Stomach smooth muscle (tissue), 2 donors: ENCODE data around the gene ABL1.
A peak's percentile ranks its signal among the peaks of the same experiment; 100 is the strongest.
"Not testable (repeated sequence)": the region's sequence is repeated elsewhere in the genome, so short reads cannot be mapped to it uniquely, and the experiment has no call there.

ENCODE experiments used
- H3K27ac ChIP-seq: one replicate; pipeline ENCODE4 v1.7.0; 2013; ENCODE audit warnings: mild to moderate bottlenecking, low read length, inconsistent platforms
- H3K27me3 ChIP-seq, 2 donors: one replicate each; pipeline ENCODE4 v1.7.0; 2013; ENCODE audit warnings: low read length in 2 of 2; ENCODE audit not compliant: insufficient read depth in 2 of 2, control insufficient read depth in 1 of 2
- H3K36me3 ChIP-seq, 2 donors: one replicate each; pipeline ENCODE4 v1.7.0; 2013; ENCODE audit warnings: low read length in 2 of 2; ENCODE audit not compliant: control insufficient read depth in 2 of 2, insufficient read depth in 2 of 2
- H3K4me1 ChIP-seq: one replicate; pipeline ENCODE4 v1.7.0; 2013; ENCODE audit warnings: low read length; ENCODE audit not compliant: control insufficient read depth, insufficient read depth
- H3K4me3 ChIP-seq, 2 donors: one replicate each; pipeline ENCODE4 v1.7.0; 2013; ENCODE audit warnings: low read length in 2 of 2
- H3K9ac ChIP-seq, 2 donors: one replicate each; pipeline ENCODE4 v1.7.0; 2013; ENCODE audit warnings: low read length in 2 of 2, mild to moderate bottlenecking in 1 of 2
- H3K9me3 ChIP-seq, 2 donors: one replicate each; pipeline ENCODE4 v1.7.0; 2013; ENCODE audit warnings: low read length in 2 of 2; ENCODE audit not compliant: control insufficient read depth in 2 of 2
- donor health status: healthy.
- donor health status: Pancreatic carcinoma.

The ABL1 gene

GRCh38 chr9:130906735-130907416 lies 71.8 kb downstream of the ABL1 start:
- Histone ChIP-seq H3K9me3 (no peaks in the 10 kb centered on the region), H3K4me3 (no peak overlapping the region), H3K27ac (no peak overlapping the region), H3K36me3 (no peaks in the 10 kb centered on the region), H3K9ac (no peak overlapping the region), H3K27me3 (peaks cover 6 to 14% of the 10 kb centered on the region in 2 donors), H3K4me1 (no peaks in the 10 kb centered on the region)

GRCh38 chr9:130908146-130908877 lies 73.3 kb downstream of the ABL1 start:
- Histone ChIP-seq H3K27ac (no peak overlapping the region), H3K9ac (no peak overlapping the region), H3K4me1 (peaks cover 3% of the 10 kb centered on the region), H3K9me3 (no peaks in the 10 kb centered on the region), H3K4me3 (no peak overlapping the region), H3K36me3 (no peaks in the 10 kb centered on the region), H3K27me3 (peaks cover 2 to 10% of the 10 kb centered on the region in 2 donors)

GRCh38 chr9:130908878-130909355 lies 73.9 kb downstream of the ABL1 start:
- H3K9me3 ChIP-seq, result no peaks in the 10 kb centered on the region
- peaks cover 2 to 10% of the 10 kb centered on the region in 2 donors for H3K27me3 ChIP-seq
- no peak overlapping the region for H3K27ac ChIP-seq
- no peaks in the 10 kb centered on the region for H3K36me3 ChIP-seq
- peaks cover 3% of the 10 kb centered on the region for H3K4me1 ChIP-seq
- no peak overlapping the region for H3K4me3 ChIP-seq
- no peak overlapping the region for H3K9ac ChIP-seq

- H3K4me3 ChIP-seq, H3K36me3 ChIP-seq, H3K9me3 ChIP-seq, H3K4me1 ChIP-seq, H3K27ac ChIP-seq, H3K9ac ChIP-seq, H3K27me3 ChIP-seq: not testable (repeated sequence)
Observed at GRCh38 chr9:130910041-130910440, 75.0 kb downstream of the ABL1 start.

- H3K27ac ChIP-seq, H3K9ac ChIP-seq, H3K36me3 ChIP-seq, H3K9me3 ChIP-seq, H3K4me1 ChIP-seq, H3K27me3 ChIP-seq, H3K4me3 ChIP-seq: not testable (repeated sequence)
Observed at GRCh38 chr9:130910670-130911069, 75.6 kb downstream of the ABL1 start.

- no peak overlapping the region for H3K9ac ChIP-seq
- peaks cover 3% of the 10 kb centered on the region for H3K4me1 ChIP-seq
- peaks cover 0 to 1% of the 10 kb centered on the region in 2 donors for H3K27me3 ChIP-seq
Observed at GRCh38 chr9:130911254-130912049, 76.4 kb downstream of the ABL1 start.

GRCh38 chr9:130912932-130913598 lies 78.0 kb downstream of the ABL1 start:
- Histone ChIP-seq H3K27ac (no peak overlapping the region), H3K4me3 (peak overlapping the region in 1 of 2 donors; percentile 47), H3K36me3 (no peaks in the 10 kb centered on the region), H3K4me1 (peaks cover 3% of the 10 kb centered on the region), H3K9ac (no peak overlapping the region), H3K27me3 (peaks cover 0 to 3% of the 10 kb centered on the region in 2 donors), H3K9me3 (no peaks in the 10 kb centered on the region)

More at GRCh38 chr9:130911254-130912049, 76.4 kb downstream of the ABL1 start:
- Histone ChIP-seq H3K27ac (no peak overlapping the region), H3K4me3 (no peak overlapping the region), H3K9me3 (no peaks in the 10 kb centered on the region), H3K36me3 (no peaks in the 10 kb centered on the region)

GRCh38 chr9:130913599-130914416 lies 78.8 kb downstream of the ABL1 start:
- H3K36me3 ChIP-seq, result no peaks in the 10 kb centered on the region
- no peak overlapping the region for H3K27ac ChIP-seq
- peaks cover 0 to 5% of the 10 kb centered on the region in 2 donors for H3K27me3 ChIP-seq
- H3K4me3 ChIP-seq, result peak overlapping the region in 1 of 2 donors; percentile 47
- H3K9ac ChIP-seq, result no peak overlapping the region
- H3K9me3 ChIP-seq, result no peaks in the 10 kb centered on the region
- H3K4me1 ChIP-seq, result peaks cover 3% of the 10 kb centered on the region

- Histone ChIP-seq H3K4me3 (no peak overlapping the region), H3K4me1 (peaks cover 6% of the 10 kb centered on the region), H3K27me3 (peaks cover 0 to 5% of the 10 kb centered on the region in 2 donors), H3K9me3 (no peaks in the 10 kb centered on the region), H3K9ac (no peak overlapping the region), H3K36me3 (no peaks in the 10 kb centered on the region), H3K27ac (no peak overlapping the region)
Observed at GRCh38 chr9:130914417-130915095, 79.5 kb downstream of the ABL1 start.
